OCI-LY3 (cell line): ENCODE data around the gene EPN2.

Experiments used
- H2AFZ ChIP-seq: fragments of 200-600, 300-600 bp; shearing (Covaris generic); 2 replicates; pipeline ENCODE4 v1.6.0; 2014; ENCODE audit warnings: antibody characterized with exemption, low read depth, low read length
- H3K27ac ChIP-seq: fragments of 200-600, 300-600 bp; sonication (generic); 2 replicates; pipeline ENCODE4 v1.5.1; 2014; ENCODE audit warnings: mild to moderate bottlenecking, low read length, moderate library complexity, mixed read lengths
- H3K27me3 ChIP-seq: fragments of 200-600, 300-600 bp; sonication (generic); 2 replicates; pipeline ENCODE4 v1.6.1; 2014; ENCODE audit warnings: low read depth, low read length, mixed read lengths
- H3K36me3 ChIP-seq: fragments of 200-600, 300-600 bp; sonication (generic); replicated peaks from 2 replicates; pipeline ENCODE3; 2014; ENCODE audit warnings: low read depth, low read length, mixed read lengths
- H3K4me1 ChIP-seq: fragments of 300-600, 200-600 bp; sonication (generic); 2 replicates; pipeline ENCODE4 v1.6.1; 2014; ENCODE audit warnings: low read length, mixed read lengths
- H3K4me2 ChIP-seq: fragments of 200-600, 300-600 bp; sonication (generic); 2 replicates; pipeline ENCODE4 v1.6.1; 2014; ENCODE audit warnings: low read length, mixed read lengths
- H3K4me3 ChIP-seq: fragments of 300-600, 200-600 bp; sonication (generic); 2 replicates; pipeline ENCODE4 v1.5.1; 2014; ENCODE audit warnings: antibody characterized with exemption, mild to moderate bottlenecking, low read length, moderate library complexity
- H3K79me2 ChIP-seq: fragments of 300-600, 200-600 bp; shearing (Covaris generic); 2 replicates; pipeline ENCODE4 v1.6.1; 2014; ENCODE audit warnings: mild to moderate bottlenecking, low read length, mixed read lengths
- H3K9ac ChIP-seq: fragments of 300-600, 200-600 bp; shearing (Covaris generic); 2 replicates; pipeline ENCODE4 v1.6.0; 2014; ENCODE audit warnings: mild to moderate bottlenecking, low read length, moderate library complexity
- H3K9me3 ChIP-seq: fragments of 200-600, 300-600 bp; shearing (Covaris generic); 2 replicates; pipeline ENCODE4 v1.6.1; 2014; ENCODE audit warnings: low read length, mixed read lengths; ENCODE audit not compliant: insufficient read depth
- H4K20me1 ChIP-seq: fragments of 200-600, 300-600 bp; sonication (generic); 2 replicates; pipeline ENCODE4 v1.6.1; 2016; ENCODE audit warnings: low read length, mixed read lengths; ENCODE audit not compliant: insufficient read depth
- CTCF ChIP-seq: fragments of 200-600, 300-600 bp; sonication (generic); IDR thresholded peaks from 2 replicates; pipeline ENCODE4 v1.5.1; 2014; ENCODE audit warnings: antibody characterized with exemption, low read length, low read depth
- EZH2phosphoT487 ChIP-seq: fragments of 200-600 bp; shearing (Covaris generic); IDR thresholded peaks from 2 replicates; pipeline ENCODE4 v1.6.1; 2018; ENCODE audit warnings: antibody characterized with exemption, mixed run types, low read depth

The EPN2 gene

GRCh38 chr17:19268611-19269010 lies 31.4 kb downstream of the EPN2 start:
- Histone ChIP-seq H3K4me1 (peaks cover 17% of the 10 kb centered on the region), H3K36me3 (no peaks in the 10 kb centered on the region), H4K20me1 (no peaks in the 10 kb centered on the region), H3K4me3 (no peak overlapping the region), H3K9me3 (no peaks in the 10 kb centered on the region), H3K9ac (no peak overlapping the region), H3K27me3 (no peaks in the 10 kb centered on the region), H3K27ac (no peak overlapping the region), H3K4me2 (no peak overlapping the region), H2AFZ (no peak overlapping the region), H3K79me2 (no peaks in the 10 kb centered on the region)
- no peak for TF ChIP-seq CTCF
- no peak for TF ChIP-seq EZH2phosphoT487

DNA sequence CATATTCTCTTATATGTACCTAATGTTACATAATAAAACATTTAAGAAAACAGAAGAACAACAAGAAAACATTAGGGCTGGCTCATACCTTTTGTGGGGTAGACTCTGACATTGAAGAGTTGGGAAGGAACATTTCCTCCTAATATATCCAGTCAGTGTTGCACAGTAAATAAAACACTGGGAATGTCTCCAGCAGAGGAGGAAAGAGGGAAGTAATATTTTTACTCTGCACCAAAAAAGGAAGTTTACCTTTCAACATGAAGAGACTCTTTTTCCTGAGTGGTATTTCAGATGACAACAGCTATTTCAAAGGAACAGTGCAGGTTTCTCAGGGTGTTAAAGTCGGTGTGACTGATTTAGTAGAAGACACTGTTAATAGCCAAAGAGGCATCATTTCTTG lies 31.9 kb downstream of the EPN2 start:
- no peak overlapping the region for H3K4me2 ChIP-seq
- no peaks in the 10 kb centered on the region for H3K27me3 ChIP-seq
- H3K79me2 ChIP-seq = no peaks in the 10 kb centered on the region
- H3K4me3 ChIP-seq = no peak overlapping the region
- H2AFZ ChIP-seq = no peak overlapping the region
- H4K20me1 ChIP-seq = no peaks in the 10 kb centered on the region
- H3K9ac ChIP-seq = no peak overlapping the region
- TF ChIP-seq CTCF (no peak), EZH2phosphoT487 (no peak)
- H3K36me3 ChIP-seq = no peaks in the 10 kb centered on the region
- peaks cover 17% of the 10 kb centered on the region for H3K4me1 ChIP-seq
- H3K9me3 ChIP-seq = no peaks in the 10 kb centered on the region
- H3K27ac ChIP-seq = no peak overlapping the region

DNA sequence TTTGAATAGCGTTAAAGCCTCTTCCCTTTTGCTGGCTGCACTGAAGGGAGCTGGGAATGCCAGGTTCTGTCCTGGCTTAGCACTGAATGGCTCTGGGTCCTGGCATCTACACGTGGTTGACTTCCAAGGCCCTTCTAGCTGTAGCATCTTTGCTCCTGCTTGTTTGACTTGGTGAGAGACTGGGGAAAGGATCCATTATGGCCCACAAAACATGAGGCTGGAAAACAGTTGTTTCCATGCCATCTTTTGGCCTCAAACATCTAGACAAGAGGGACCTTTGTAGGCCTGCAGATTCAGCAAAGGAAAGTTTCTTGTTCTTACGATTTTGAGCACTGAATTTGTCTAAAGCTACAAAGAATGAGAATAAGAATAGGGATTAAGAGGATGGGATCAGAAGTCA lies 32.5 kb downstream of the EPN2 start:
- H3K79me2 ChIP-seq = no peaks in the 10 kb centered on the region

DNA sequence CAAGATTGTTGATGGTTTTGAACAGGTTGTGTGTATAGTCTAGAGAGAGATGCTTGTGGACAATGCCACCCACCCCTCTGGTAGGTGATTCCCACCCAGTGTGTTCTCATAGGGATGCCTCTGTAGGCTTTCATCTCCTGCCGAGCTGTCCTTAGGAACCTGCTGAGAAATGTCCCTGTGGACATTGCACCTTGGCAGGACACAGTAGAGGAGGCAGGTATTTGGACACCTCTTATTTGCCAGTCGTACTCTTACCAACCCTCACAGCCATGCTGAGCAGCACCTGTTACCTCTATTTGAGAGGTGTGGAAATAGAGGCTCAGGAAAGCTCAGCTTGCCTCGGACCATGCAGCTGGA lies 33.2 kb downstream of the EPN2 start:
- Histone ChIP-seq H2AFZ (no peak overlapping the region), H3K36me3 (no peaks in the 10 kb centered on the region), H3K4me1 (peaks cover 17% of the 10 kb centered on the region), H3K27me3 (no peaks in the 10 kb centered on the region), H4K20me1 (no peaks in the 10 kb centered on the region), H3K9ac (no peak overlapping the region), H3K9me3 (no peaks in the 10 kb centered on the region), H3K27ac (no peak overlapping the region), H3K4me2 (peak overlapping the region; percentile 34; the same call in 1 of the 2 replicates), H3K4me3 (no peak overlapping the region), H3K79me2 (no peaks in the 10 kb centered on the region)
- TF ChIP-seq CTCF (no peak), EZH2phosphoT487 (no peak)

More for the DNA sequence above, 32.5 kb downstream of the EPN2 start:
- H2AFZ ChIP-seq = no peak overlapping the region
- peaks cover 17% of the 10 kb centered on the region for H3K4me1 ChIP-seq
- no peaks in the 10 kb centered on the region for H3K9me3 ChIP-seq
- no peak overlapping the region for H3K9ac ChIP-seq
- H3K4me3 ChIP-seq = no peak overlapping the region
- no peak overlapping the region for H3K27ac ChIP-seq
- H4K20me1 ChIP-seq = no peaks in the 10 kb centered on the region
- no peaks in the 10 kb centered on the region for H3K36me3 ChIP-seq
- no peak overlapping the region for H3K4me2 ChIP-seq
- TF ChIP-seq CTCF (no peak), EZH2phosphoT487 (no peak)
- no peaks in the 10 kb centered on the region for H3K27me3 ChIP-seq
